HG03045 (cell line): ENCODE measurements around the gene SHD.

Experiments used
- ATAC-seq: cut with Tn5 transposase; IDR thresholded peaks from one replicate; pipeline ENCODE4 v1.9.1; 2021; ENCODE audit warnings: mild to moderate bottlenecking, moderate library complexity; ENCODE audit not compliant: unreplicated experiment

SHD gene

GRCh38 chr19:4297901-4298809, 19.1 kb downstream of the SHD start:
- ATAC-seq: no peak

GRCh38 chr19:4298810-4299550, 19.9 kb downstream of the SHD start:
- no peak for ATAC-seq

GRCh38 chr19:4300589-4300988, 21.5 kb downstream of the SHD start:
- ATAC-seq: no peak

- no peak for ATAC-seq
These were observed 22.6 kb downstream of the SHD start for GRCh38 chr19:4301590-4302242.

- no peak for ATAC-seq
These were observed 23.2 kb downstream of the SHD start, which contains the start of gene TMIGD2 for GRCh38 chr19:4302243-4302640. TSS of gene TMIGD2 (minus strand) at chr19:4302389. CDS start at chr19:4302385, 4 bp downstream.

- ATAC-seq: no peak
These were observed 24.9 kb downstream of the SHD start for GRCh38 chr19:4303819-4304537.

- no peak for ATAC-seq
These were observed 25.6 kb downstream of the SHD start, which contains the start of gene FSD1 for GRCh38 chr19:4304538-4305256. TSS of gene FSD1 (plus strand) at chr19:4304598. CDS start at chr19:4304747, 149 bp downstream.

- ATAC-seq: no peak
These were observed 26.2 kb downstream of the SHD start for GRCh38 chr19:4305257-4305612.

- ATAC-seq: no peak
These were observed 26.6 kb downstream of the SHD start for GRCh38 chr19:4305659-4306058.

GRCh38 chr19:4310247-4311121, 31.4 kb downstream of the SHD start:
- ATAC-seq: no peak

GRCh38 chr19:4313847-4314490, 34.9 kb downstream of the SHD start:
- ATAC-seq: no peak

GRCh38 chr19:4316956-4317355, 37.9 kb downstream of the SHD start:
- ATAC-seq: no peak

GRCh38 chr19:4318460-4318859, 39.4 kb downstream of the SHD start:
- ATAC-seq: no peak

- ATAC-seq: no peak
These were observed 40.1 kb downstream of the SHD start for GRCh38 chr19:4319067-4319718.

- ATAC-seq: no peak
These were observed 41.4 kb downstream of the SHD start for GRCh38 chr19:4320419-4320818.

GRCh38 chr19:4322942-4323665, 44.0 kb downstream of the SHD start:
- no peak for ATAC-seq

- ATAC-seq: no peak
These were observed 44.6 kb downstream of the SHD start for GRCh38 chr19:4323692-4324091.
